K562 (cell line): ENCODE results near the gene KANK2. TPM values are rescaled to one million over a fixed set of nuclear protein-coding genes. Genes with fewer than 3 reads are reported as not detected.
A peak's percentile ranks its signal among the peaks of the same experiment; 100 is the strongest.

Experiments
- CBFB ChIP-seq: sonication (generic); formaldehyde crosslinking; IDR thresholded peaks from 2 replicates; pipeline ENCODE4 v1.4.0; 2020; ENCODE audit warnings: mild to moderate bottlenecking, missing genetic modification reagents
- CBX2 ChIP-seq: fragments of 200-600 bp; sonication (generic); IDR thresholded peaks from one replicate; pipeline ENCODE4 v1.6.1; 2012; ENCODE audit warnings: mild to moderate bottlenecking, low read length, inconsistent platforms; ENCODE audit not compliant: insufficient read depth, poor library complexity, severe bottlenecking
- CBX8 ChIP-seq: fragments of 200-600 bp; sonication (generic); IDR thresholded peaks from 2 replicates; pipeline ENCODE4 v1.6.1; 2012; ENCODE audit warnings: borderline replicate concordance, mixed run types, low read depth, mild to moderate bottlenecking, moderate library complexity, mixed read lengths, low read length, control low read depth, inconsistent platforms; ENCODE audit not compliant: poor library complexity, severe bottlenecking; ENCODE audit errors: extremely low read depth
- E2F3 ChIP-seq: fragments of 250-450 bp; sonication (Bioruptor Pico); IDR thresholded peaks from 2 replicates; pipeline ENCODE4 v1.4.0; 2020; ENCODE audit warnings: mild to moderate bottlenecking
- E2F5 ChIP-seq: sonication (generic); formaldehyde crosslinking; IDR thresholded peaks from 2 replicates; pipeline ENCODE4 v1.8.0; 2022; ENCODE audit warnings: mild to moderate bottlenecking, missing genetic modification reagents
- FUS ChIP-seq: fragments of 200-400 bp; formaldehyde crosslinking; optimal IDR thresholded peaks from 2 replicates; pipeline ENCODE3; 2017; ENCODE audit warnings: low read depth, low read length
- GABPA ChIP-seq: fragments of 200-800 bp; sonication (Bioruptor generic); conservative IDR thresholded peaks from 2 replicates; pipeline ENCODE4 v1.6.1; 2016; ENCODE audit warnings: low read depth, missing genetic modification characterization, missing compliant biosample characterization
- HDAC3 ChIP-seq: fragments of 450-650 bp; IDR thresholded peaks from 2 replicates; pipeline ENCODE4 v1.6.1; 2018; ENCODE audit warnings: borderline replicate concordance, mild to moderate bottlenecking, moderate library complexity; ENCODE audit not compliant: partially characterized antibody
- HNRNPLL ChIP-seq: fragments of 200-400 bp; formaldehyde crosslinking; IDR thresholded peaks from 2 replicates; pipeline ENCODE4 v1.6.1; 2017; ENCODE audit warnings: low read length, low read depth, mild to moderate bottlenecking; ENCODE audit not compliant: poor library complexity, severe bottlenecking
- KLF6 ChIP-seq: fragments of 250-450 bp; sonication (Bioruptor Pico); IDR thresholded peaks from 2 replicates; pipeline ENCODE4 v1.4.0; 2020; ENCODE audit warnings: mild to moderate bottlenecking, moderate library complexity, borderline replicate concordance
- MAFK ChIP-seq: IDR thresholded peaks from 2 replicates; pipeline ENCODE4 v1.6.1; 2011; ENCODE audit warnings: low read length, improper control_type of control experiment
- MXI1 ChIP-seq: IDR thresholded peaks from 2 replicates; pipeline ENCODE4 v1.6.1; 2011; ENCODE audit warnings: low read depth, mild to moderate bottlenecking, improper control_type of control experiment, low read length
- POLR2B ChIP-seq: fragments of 450-650 bp; IDR thresholded peaks from 2 replicates; pipeline ENCODE4 v1.6.1; 2018; ENCODE audit warnings: low read depth; ENCODE audit not compliant: partially characterized antibody
- SLC30A9 ChIP-seq: fragments of 250-450 bp; sonication (Bioruptor Pico); IDR thresholded peaks from 2 replicates; pipeline ENCODE4 v1.8.0; 2022; ENCODE audit warnings: mild to moderate bottlenecking, moderate library complexity
- SMAD1 ChIP-seq: fragments of 150-350 bp; IDR thresholded peaks from 2 replicates; pipeline ENCODE4 v1.6.1; 2014; ENCODE audit warnings: low read length, low read depth; ENCODE audit not compliant: partially characterized antibody
- SOX6 ChIP-seq: fragments of 450-650 bp; IDR thresholded peaks from 2 replicates; pipeline ENCODE4 v1.6.1; 2014; ENCODE audit warnings: mild to moderate bottlenecking
- SP1 ChIP-seq: sonication (generic); formaldehyde crosslinking; IDR thresholded peaks from 2 replicates; pipeline ENCODE4 v1.8.1; 2022; ENCODE audit warnings: mild to moderate bottlenecking, missing genetic modification reagents
- ZBTB9 ChIP-seq: fragments of 450-650 bp; formaldehyde crosslinking; IDR thresholded peaks from 2 replicates; pipeline ENCODE4 v1.4.0; 2020; ENCODE audit warnings: mild to moderate bottlenecking, moderate library complexity
- ZNF143 ChIP-seq: sonication (generic); formaldehyde crosslinking; IDR thresholded peaks from 2 replicates; pipeline ENCODE4 v1.9.0; 2022; ENCODE audit warnings: mild to moderate bottlenecking, missing genetic modification reagents
- polyA plus RNA-seq, 8 experiments: library from polyadenylated mRNA; depleted of rRNA in 4 of 8; stranded (reverse) in 5 of 8; unstranded in 3 of 8; fragments of >200 nt; fragmentation: Nextera tagmentation in 2 of 8; fragmentation: Illumina TruSeq in 1 of 8; extraction: Ambion mirVana in 2 of 8; extraction: Trizol in 1 of 8; gene quantifications; 2 replicates each; pipeline versions ENCODE4 v1.2.1 to v1.2.3, GENCODE V29; 2011 to 2014; ENCODE audit warnings: inconsistent platforms in 1 of 8, missing spikeins in 1 of 8
- total RNA-seq, 7 experiments: library from RNA; depleted of rRNA in 6 of 7; stranded (reverse); fragments of >200 nt in 6 of 7; fragmentation: Illumina TruSeq in 2 of 7; extraction: Trizol in 2 of 7; gene quantifications; 2 replicates each; pipeline versions ENCODE4 v1.2.1 to v1.2.3, GENCODE V29; 2011 to 2021; ENCODE audit warnings: low replicate concordance in 1 of 7
- TF ChIP-seq, protein P1 (sequence below): fragments of 250-450 bp; sonication (Bioruptor Pico); IDR thresholded peaks from 2 replicates; pipeline ENCODE4 v1.5.0; 2021; ENCODE audit warnings: mild to moderate bottlenecking, borderline replicate concordance
- TF ChIP-seq, protein P2 (sequence below): fragments of 250-450 bp; sonication (Bioruptor Pico); IDR thresholded peaks from 2 replicates; pipeline ENCODE4 v1.5.0; 2022; ENCODE audit warnings: mild to moderate bottlenecking

KANK2 gene
- total and polyA plus RNA-seq, 9 of the 15 experiments (the other 6 are each of a cell fraction or from before 2014, with no cell fraction given) = 4.4 to 47.8 (median 21.3) TPM

- TF ChIP-seq CBX2 (no peak), ZBTB9 (CRISPR knock-in tag) (peak; percentile 60), MAFK (peak; percentile 2; the same call in 1 of the 2 replicates), CBX8 (no peak), FUS (no peak), SMAD1 (no peak), ZNF143 (CRISPR knock-in tag) (no peak), E2F3 (peak; percentile 88), GABPA (no peak), SOX6 (0 out of 2 replicates have a peak, but pooled peaks have one; percentile 5), E2F5 (CRISPR knock-in tag) (no peak), KLF6 (0 out of 2 replicates have a peak, but pooled peaks have one; percentile 49), MXI1 (peak; percentile 73), SLC30A9 (no peak), HNRNPLL (peak; percentile 65), POLR2B (peak; percentile 87), HDAC3 (no peak), SP1 (CRISPR knock-in tag) (peak; percentile 83), CBFB (CRISPR knock-in tag) (no peak)
- TF ChIP-seq, protein P1, sequence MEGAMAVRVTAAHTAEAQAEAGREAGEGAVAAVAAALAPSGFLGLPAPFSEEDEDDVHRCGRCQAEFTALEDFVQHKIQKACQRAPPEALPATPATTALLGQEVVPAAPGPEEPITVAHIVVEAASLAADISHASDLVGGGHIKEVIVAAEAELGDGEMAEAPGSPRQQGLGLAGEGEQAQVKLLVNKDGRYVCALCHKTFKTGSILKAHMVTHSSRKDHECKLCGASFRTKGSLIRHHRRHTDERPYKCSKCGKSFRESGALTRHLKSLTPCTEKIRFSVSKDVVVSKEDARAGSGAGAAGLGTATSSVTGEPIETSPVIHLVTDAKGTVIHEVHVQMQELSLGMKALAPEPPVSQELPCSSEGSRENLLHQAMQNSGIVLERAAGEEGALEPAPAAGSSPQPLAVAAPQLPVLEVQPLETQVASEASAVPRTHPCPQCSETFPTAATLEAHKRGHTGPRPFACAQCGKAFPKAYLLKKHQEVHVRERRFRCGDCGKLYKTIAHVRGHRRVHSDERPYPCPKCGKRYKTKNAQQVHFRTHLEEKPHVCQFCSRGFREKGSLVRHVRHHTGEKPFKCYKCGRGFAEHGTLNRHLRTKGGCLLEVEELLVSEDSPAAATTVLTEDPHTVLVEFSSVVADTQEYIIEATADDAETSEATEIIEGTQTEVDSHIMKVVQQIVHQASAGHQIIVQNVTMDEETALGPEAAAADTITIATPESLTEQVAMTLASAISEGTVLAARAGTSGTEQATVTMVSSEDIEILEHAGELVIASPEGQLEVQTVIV (CRISPR knock-in tag) = no peak
- TF ChIP-seq, protein P2, sequence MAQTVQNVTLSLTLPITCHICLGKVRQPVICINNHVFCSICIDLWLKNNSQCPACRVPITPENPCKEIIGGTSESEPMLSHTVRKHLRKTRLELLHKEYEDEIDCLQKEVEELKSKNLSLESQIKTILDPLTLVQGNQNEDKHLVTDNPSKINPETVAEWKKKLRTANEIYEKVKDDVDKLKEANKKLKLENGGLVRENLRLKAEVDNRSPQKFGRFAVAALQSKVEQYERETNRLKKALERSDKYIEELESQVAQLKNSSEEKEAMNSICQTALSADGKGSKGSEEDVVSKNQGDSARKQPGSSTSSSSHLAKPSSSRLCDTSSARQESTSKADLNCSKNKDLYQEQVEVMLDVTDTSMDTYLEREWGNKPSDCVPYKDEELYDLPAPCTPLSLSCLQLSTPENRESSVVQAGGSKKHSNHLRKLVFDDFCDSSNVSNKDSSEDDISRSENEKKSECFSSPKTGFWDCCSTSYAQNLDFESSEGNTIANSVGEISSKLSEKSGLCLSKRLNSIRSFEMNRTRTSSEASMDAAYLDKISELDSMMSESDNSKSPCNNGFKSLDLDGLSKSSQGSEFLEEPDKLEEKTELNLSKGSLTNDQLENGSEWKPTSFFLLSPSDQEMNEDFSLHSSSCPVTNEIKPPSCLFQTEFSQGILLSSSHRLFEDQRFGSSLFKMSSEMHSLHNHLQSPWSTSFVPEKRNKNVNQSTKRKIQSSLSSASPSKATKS = no peak
These were observed 41.8 kb downstream of the KANK2 start, which contains the start of gene SPC24 (continued) for GRCh38 chr19:11155373-11156120.
